RCC 7860 (cell line): ENCODE data around the gene METTL2B.

Experiments used
- DNase-seq: peaks from one replicate; pipeline ENCODE4 v3.0.0-alpha.2; 2015; ENCODE audit warnings: low spot score
- FAIRE-seq: peaks from 2 replicates; lab custom pipeline; 2012; peaks lifted over from hg19 to GRCh38; lab: Jason Lieb, UNC

The METTL2B gene

GRCh38 chr7:128476402-128477335, at the start of gene METTL2B:
METTL2B (plus strand) TSS chr7:128476748; CDS start chr7:128476766, 18 bp downstream.
- peak; percentile 93 for DNase-seq
- peak; percentile 78 for FAIRE-seq

- peak; percentile 60 for DNase-seq
These were observed 49.2 kb upstream of the METTL2B start for GRCh38 chr7:128427289-128427891.

GRCh38 chr7:128430207-128430606, 46.3 kb upstream of the METTL2B start:
- no peak for FAIRE-seq
- no peak for DNase-seq

More at GRCh38 chr7:128427289-128427891, 49.2 kb upstream of the METTL2B start:
- peak; percentile 4 for FAIRE-seq

- FAIRE-seq (no peak), DNase-seq (no peak)
These were observed 45.3 kb upstream of the METTL2B start for GRCh38 chr7:128431221-128431620.

GRCh38 chr7:128431754-128432153, 44.8 kb upstream of the METTL2B start:
- FAIRE-seq = no peak
- DNase-seq = no peak

GRCh38 chr7:128434413-128435326, 41.9 kb upstream of the METTL2B start:
- DNase-seq (no peak), FAIRE-seq (no peak)

GRCh38 chr7:128435327-128435686, 41.2 kb upstream of the METTL2B start:
- no peak for FAIRE-seq
- DNase-seq = no peak

- DNase-seq (no peak), FAIRE-seq (no peak)
These were observed 38.9 kb upstream of the METTL2B start for GRCh38 chr7:128437426-128438332.

- no peak for FAIRE-seq
- DNase-seq = no peak
These were observed 34.2 kb upstream of the METTL2B start for GRCh38 chr7:128442356-128442755.

- FAIRE-seq (no peak), DNase-seq (no peak)
These were observed 32.5 kb upstream of the METTL2B start for GRCh38 chr7:128443831-128444600.

GRCh38 chr7:128446306-128446705, 30.2 kb upstream of the METTL2B start:
- FAIRE-seq = no peak

GRCh38 chr7:128447941-128448564, 28.5 kb upstream of the METTL2B start:
- FAIRE-seq = no peak
- DNase-seq = no peak

More at GRCh38 chr7:128446306-128446705, 30.2 kb upstream of the METTL2B start:
- DNase-seq = no peak

GRCh38 chr7:128448751-128449302, 27.7 kb upstream of the METTL2B start:
- FAIRE-seq (no peak), DNase-seq (no peak)

GRCh38 chr7:128450409-128450808, 26.1 kb upstream of the METTL2B start:
- FAIRE-seq (no peak), DNase-seq (no peak)

GRCh38 chr7:128450913-128451312, 25.6 kb upstream of the METTL2B start:
- FAIRE-seq = no peak

GRCh38 chr7:128452552-128452951, 24.0 kb upstream of the METTL2B start:
- FAIRE-seq (no peak), DNase-seq (no peak)

More at GRCh38 chr7:128450913-128451312, 25.6 kb upstream of the METTL2B start:
- no peak for DNase-seq

- peak; percentile 21 for DNase-seq
- no peak for FAIRE-seq
These were observed 22.4 kb upstream of the METTL2B start for GRCh38 chr7:128453836-128454804.
